GM23338 (cell line): ENCODE data around the gene UQCC2. TPM values are rescaled to one million over a fixed set of nuclear protein-coding genes. Genes with fewer than 3 reads are reported as not detected.

Source experiments
- ATAC-seq: fragments of 200-7000 bp; cut with Tn5 transposase; 3 replicates; pipeline ENCODE4 v1.9.1; 2020
- DNase-seq: peaks from one replicate; pipeline ENCODE4 v3.0.0-alpha.2; 2015; ENCODE audit warnings: low spot score
- H2AFZ ChIP-seq: fragments of 200-600 bp; sonication (generic); 2 replicates; pipeline ENCODE4 v1.8.0; 2016; ENCODE audit warnings: antibody characterized with exemption, mild to moderate bottlenecking, moderate library complexity
- H3F3A ChIP-seq: fragments of 200-600 bp; sonication (generic); replicated peaks from 2 replicates; pipeline ENCODE4 v1.8.0; 2017; ENCODE audit warnings: antibody characterized with exemption, mixed run types, low read depth
- H3K27ac ChIP-seq: fragments of 200-600 bp; sonication (generic); 2 replicates; pipeline ENCODE4 v1.6.1; 2016; ENCODE audit warnings: low read depth
- H3K27me3 ChIP-seq: fragments of 200-600 bp; sonication (generic); 2 replicates; pipeline ENCODE4 v1.8.0; 2016; ENCODE audit warnings: mild to moderate bottlenecking, mixed run types, moderate library complexity; ENCODE audit not compliant: insufficient read depth
- H3K36me3 ChIP-seq: fragments of 200-600 bp; sonication (generic); 2 replicates; pipeline ENCODE4 v1.8.0; 2016; ENCODE audit warnings: mild to moderate bottlenecking; ENCODE audit not compliant: insufficient read depth
- H3K4me1 ChIP-seq: fragments of 200-600 bp; sonication (generic); 2 replicates; pipeline ENCODE4 v1.8.0; 2016; ENCODE audit warnings: mild to moderate bottlenecking, moderate library complexity; ENCODE audit not compliant: insufficient read depth
- H3K4me2 ChIP-seq: fragments of 200-600 bp; sonication (generic); 2 replicates; pipeline ENCODE4 v1.7.1; 2017; ENCODE audit warnings: mixed run types
- H3K4me3 ChIP-seq: fragments of 200-600 bp; sonication (generic); 2 replicates; pipeline ENCODE4 v1.6.1; 2016; ENCODE audit warnings: mixed run types
- H3K79me2 ChIP-seq: fragments of 200-600 bp; sonication (generic); replicated peaks from 2 replicates; pipeline ENCODE4 v1.8.0; 2017; ENCODE audit warnings: mild to moderate bottlenecking; ENCODE audit not compliant: insufficient read depth
- H3K9me2 ChIP-seq: fragments of 200-600 bp; sonication (generic); 2 replicates; pipeline ENCODE4 v1.8.0; 2017; ENCODE audit not compliant: insufficient read depth
- H4K20me1 ChIP-seq: fragments of 200-600 bp; sonication (generic); replicated peaks from 2 replicates; pipeline ENCODE4 v1.8.0; 2017; ENCODE audit warnings: mild to moderate bottlenecking; ENCODE audit not compliant: insufficient read depth
- H3K27ac Mint-ChIP-seq: 2 replicates; pipeline ENCODE4 v1.8.0; 2020; ENCODE audit warnings: inconsistent platforms, mild to moderate bottlenecking, moderate library complexity, mixed read lengths
- H3K27me3 Mint-ChIP-seq: 3 replicates; pipeline ENCODE4 v1.8.0; 2022; ENCODE audit warnings: low read depth, mild to moderate bottlenecking, moderate library complexity, mixed read lengths, inconsistent platforms; ENCODE audit not compliant: insufficient read depth, poor library complexity
- H3K36me3 Mint-ChIP-seq: 3 replicates; pipeline ENCODE4 v1.8.0; 2021; ENCODE audit warnings: low read depth, mild to moderate bottlenecking, inconsistent platforms, moderate library complexity, mixed read lengths
- H3K4me1 Mint-ChIP-seq: 3 replicates; pipeline ENCODE4 v1.8.0; 2020; ENCODE audit warnings: mild to moderate bottlenecking, inconsistent platforms, mixed read lengths
- H3K4me3 Mint-ChIP-seq: 3 replicates; pipeline ENCODE4 v1.8.0; 2021; ENCODE audit warnings: moderate library complexity, mild to moderate bottlenecking, inconsistent platforms, mixed read lengths
- H3K9me3 Mint-ChIP-seq: 3 replicates; pipeline ENCODE4 v1.8.0; 2020; ENCODE audit warnings: moderate library complexity, mild to moderate bottlenecking, inconsistent platforms, mixed read lengths
- CREB1 ChIP-seq: fragments of 250-450 bp; sonication (Bioruptor Pico); IDR thresholded peaks from 2 replicates; pipeline ENCODE4 v1.5.0; 2020; ENCODE audit warnings: low read depth, mild to moderate bottlenecking, moderate library complexity
- CTCF ChIP-seq, 2 experiments: fragments of 200-600 bp in 1 of 2; sonication (generic) in 1 of 2; conservative IDR thresholded peaks; 2 replicates each; pipeline versions ENCODE4 v1.5.1 to v1.6.1; 2016 to 2017; ENCODE audit warnings: antibody characterized with exemption in 2 of 2, low read depth in 2 of 2, mild to moderate bottlenecking in 2 of 2, moderate library complexity in 1 of 2
- ETS1 ChIP-seq: IDR thresholded peaks from 2 replicates; pipeline ENCODE4 v1.6.1; 2016; ENCODE audit warnings: antibody characterized with exemption
- EZH2 ChIP-seq: fragments of 200-600 bp; sonication (generic); IDR thresholded peaks from one replicate; pipeline ENCODE4 v1.8.0; 2017; ENCODE audit warnings: antibody characterized with exemption, mild to moderate bottlenecking, low read depth; ENCODE audit not compliant: unreplicated experiment
- EZH2phosphoT487 ChIP-seq: fragments of 200-600 bp; sonication (generic); IDR thresholded peaks from one replicate; pipeline ENCODE4 v1.8.1; 2018; ENCODE audit warnings: antibody characterized with exemption; ENCODE audit not compliant: unreplicated experiment
- JUNB ChIP-seq: IDR thresholded peaks from one replicate; pipeline ENCODE4 v1.6.1; 2016; ENCODE audit warnings: antibody characterized with exemption; ENCODE audit not compliant: unreplicated experiment
- NANOG ChIP-seq: IDR thresholded peaks from 2 replicates; pipeline ENCODE4 v1.6.1; 2016; ENCODE audit warnings: antibody characterized with exemption, borderline replicate concordance
- POLR2AphosphoS5 ChIP-seq: IDR thresholded peaks from 2 replicates; pipeline ENCODE4 v1.6.1; 2016; ENCODE audit warnings: antibody characterized with exemption, low read depth
- REST ChIP-seq: IDR thresholded peaks from one replicate; pipeline ENCODE4 v1.6.1; 2018; ENCODE audit warnings: antibody characterized with exemption; ENCODE audit not compliant: unreplicated experiment
- STAT1 ChIP-seq: IDR thresholded peaks from one replicate; pipeline ENCODE4 v1.6.1; 2016; ENCODE audit warnings: antibody characterized with exemption; ENCODE audit not compliant: unreplicated experiment
- ZNF114 ChIP-seq: fragments of 250-450 bp; sonication (Bioruptor Pico); IDR thresholded peaks from 2 replicates; pipeline ENCODE4 v1.5.0; 2020; ENCODE audit warnings: mild to moderate bottlenecking, moderate library complexity
- ZNF331 ChIP-seq: fragments of 250-450 bp; sonication (Bioruptor Pico); IDR thresholded peaks from 2 replicates; pipeline ENCODE4 v1.5.0; 2020; ENCODE audit warnings: low read depth, mild to moderate bottlenecking, moderate library complexity
- ZNF462 ChIP-seq: fragments of 250-450 bp; sonication (Bioruptor Pico); IDR thresholded peaks from 2 replicates; pipeline ENCODE4 v1.5.0; 2020; ENCODE audit warnings: mild to moderate bottlenecking, moderate library complexity
- polyA plus RNA-seq: library from polyadenylated mRNA; unstranded; fragments of >200 nt; fragmentation: Nextera tagmentation; extraction: Ambion mirVana; gene quantifications from 2 replicates; pipeline ENCODE4 v1.2.1, GENCODE V29; 2016
- total RNA-seq: library from RNA; depleted of rRNA; stranded (reverse); fragments of >200 nt; shearing (Covaris generic); gene quantifications from 2 replicates; pipeline ENCODE4 v1.2.3, GENCODE V29; 2014

The UQCC2 gene
- total and polyA plus RNA-seq, 2 experiments from 2014 or later: 48.9 to 379 TPM

GRCh38 chr6:33726696-33727095 is 15.2 kb upstream of the UQCC2 start:
- no peak overlapping the region for H3K4me3 ChIP-seq
- no peak overlapping the region for H3K4me2 ChIP-seq
- Mint-ChIP-seq H3K27me3 (peaks cover 12% of the 10 kb centered on the region), H3K27ac (no peak overlapping the region), H3K36me3 (no peaks in the 10 kb centered on the region), H3K9me3 (no peaks in the 10 kb centered on the region), H3K4me3 (no peak overlapping the region), H3K4me1 (peaks cover 24% of the 10 kb centered on the region)
- H3K79me2 ChIP-seq: no peaks in the 10 kb centered on the region
- no peaks in the 10 kb centered on the region for H3K36me3 ChIP-seq
- H3K27me3 ChIP-seq: no peaks in the 10 kb centered on the region
- H3K9me2 ChIP-seq: no peaks in the 10 kb centered on the region
- TF ChIP-seq ETS1 (no peak), REST (no peak), POLR2AphosphoS5 (no peak), ZNF331 (CRISPR knock-in tag) (no peak), ZNF462 (CRISPR knock-in tag) (no peak), CREB1 (CRISPR knock-in tag) (no peak), CTCF (conservative IDR thresholded peaks at IDR 0.05; ENCODE audit: low read depth in 2 of 2) (no peak), NANOG (no peak), STAT1 (no peak), EZH2 (no peak), ZNF114 (CRISPR knock-in tag) (no peak), EZH2phosphoT487 (no peak), JUNB (no peak)
- no peaks in the 10 kb centered on the region for H3F3A ChIP-seq
- DNase-seq (no peak), ATAC-seq (no peak)
- no peak overlapping the region for H3K27ac ChIP-seq
- no peaks in the 10 kb centered on the region for H3K4me1 ChIP-seq
- H2AFZ ChIP-seq: no peak overlapping the region
- H4K20me1 ChIP-seq: no peaks in the 10 kb centered on the region
